Measurements from ENCODE around the gene ANG. TPM values are rescaled to one million over a fixed set of nuclear protein-coding genes. Genes with fewer than 3 reads are reported as not detected.
A peak's percentile ranks its signal among the peaks of the same experiment; 100 is the strongest.

Gene ANG
- total RNA-seq, 1 experiment from 2014 or later, result 4.4 TPM

GRCh38 chr14:20706657-20707355, 18.2 kb downstream of the ANG start:
- H3K36me3 ChIP-seq (ENCODE audit: low read depth), result no peaks in the 10 kb centered on the region
- no peaks in the 10 kb centered on the region for H4K20me1 ChIP-seq (ENCODE audit: insufficient read depth)
- ChIA-PET CTCF (interaction anchor here (1.0 kb wide), 1 partner anchor 151 kb away, joined by 3 read pairs; no protein-coding TSS in a partner anchor), POLR2A (ENCODE audit: unreplicated experiment) (interaction anchor here (0.6 to 0.7 kb wide), 2 partner anchors 93 to 112 kb away, joined by 3 to 4 read pairs; no protein-coding TSS in a partner anchor)
- peaks cover 6% of the 10 kb centered on the region for H3F3A ChIP-seq (ENCODE audit: insufficient read depth, low read depth)
- TF ChIP-seq, protein P1, sequence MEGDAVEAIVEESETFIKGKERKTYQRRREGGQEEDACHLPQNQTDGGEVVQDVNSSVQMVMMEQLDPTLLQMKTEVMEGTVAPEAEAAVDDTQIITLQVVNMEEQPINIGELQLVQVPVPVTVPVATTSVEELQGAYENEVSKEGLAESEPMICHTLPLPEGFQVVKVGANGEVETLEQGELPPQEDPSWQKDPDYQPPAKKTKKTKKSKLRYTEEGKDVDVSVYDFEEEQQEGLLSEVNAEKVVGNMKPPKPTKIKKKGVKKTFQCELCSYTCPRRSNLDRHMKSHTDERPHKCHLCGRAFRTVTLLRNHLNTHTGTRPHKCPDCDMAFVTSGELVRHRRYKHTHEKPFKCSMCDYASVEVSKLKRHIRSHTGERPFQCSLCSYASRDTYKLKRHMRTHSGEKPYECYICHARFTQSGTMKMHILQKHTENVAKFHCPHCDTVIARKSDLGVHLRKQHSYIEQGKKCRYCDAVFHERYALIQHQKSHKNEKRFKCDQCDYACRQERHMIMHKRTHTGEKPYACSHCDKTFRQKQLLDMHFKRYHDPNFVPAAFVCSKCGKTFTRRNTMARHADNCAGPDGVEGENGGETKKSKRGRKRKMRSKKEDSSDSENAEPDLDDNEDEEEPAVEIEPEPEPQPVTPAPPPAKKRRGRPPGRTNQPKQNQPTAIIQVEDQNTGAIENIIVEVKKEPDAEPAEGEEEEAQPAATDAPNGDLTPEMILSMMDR (conservative IDR thresholded peaks at IDR 0.05), result no peak
- no peak for TF ChIP-seq EZH2 (IDR thresholded peaks at IDR 0.05; ENCODE audit: low read depth)
- no peak overlapping the region for H3K4me3 ChIP-seq
- DNase-seq, result peak in 1 of 2 experiments; percentile 36
- H3K4me2 ChIP-seq, result peak overlapping the region; percentile 59
- intact Hi-C loops (cut with micrococcal nuclease; ENCODE audit: unreplicated experiment), result loop anchor here (1.0 to 5.0 kb wide), 3 partner anchors 35 to 94 kb away; no protein-coding TSS in a partner anchor
- no peak overlapping the region for H2AFZ ChIP-seq
- H3K79me2 ChIP-seq (ENCODE audit: low read depth), result no peaks in the 10 kb centered on the region
- H3K9me2 ChIP-seq (ENCODE audit: insufficient read depth), result no peaks in the 10 kb centered on the region
- H3K4me1 ChIP-seq (replicated peaks; ENCODE audit: insufficient read depth), result 0 out of 2 replicates have a peak, but pooled peaks cover 10% of the 10 kb centered on the region
- no peaks in the 10 kb centered on the region for H3K27me3 ChIP-seq (ENCODE audit: insufficient read depth, low read depth)
- no TSS peak for BruUV-seq (replicated peaks)
- H3K27ac ChIP-seq, result peak overlapping the region; percentile 87
- no peaks in the 10 kb centered on the region for H3K9me3 ChIP-seq (ENCODE audit: insufficient read depth, low read depth)

- BruUV-seq (replicated peaks), result no TSS peak
- no peaks in the 10 kb centered on the region for H3K9me2 ChIP-seq (ENCODE audit: insufficient read depth)
- DNase-seq, result peak; percentile 43 to 87
- no peaks in the 10 kb centered on the region for H3K9me3 ChIP-seq (ENCODE audit: insufficient read depth, low read depth)
- intact Hi-C loops (cut with micrococcal nuclease; ENCODE audit: unreplicated experiment), result loop anchor here (1.0 to 5.0 kb wide), 3 partner anchors 35 to 93 kb away; no protein-coding TSS in a partner anchor
- H2AFZ ChIP-seq, result no peak overlapping the region
- no peaks in the 10 kb centered on the region for H3K79me2 ChIP-seq (ENCODE audit: low read depth)
- no peaks in the 10 kb centered on the region for H3K36me3 ChIP-seq (ENCODE audit: low read depth)
- H3K4me3 ChIP-seq, result no peak overlapping the region
- peaks cover 6% of the 10 kb centered on the region for H3F3A ChIP-seq (ENCODE audit: insufficient read depth, low read depth)
- 0 out of 2 replicates have a peak, but pooled peaks cover 10% of the 10 kb centered on the region for H3K4me1 ChIP-seq (replicated peaks; ENCODE audit: insufficient read depth)
- no peaks in the 10 kb centered on the region for H4K20me1 ChIP-seq (ENCODE audit: insufficient read depth)
- no peaks in the 10 kb centered on the region for H3K27me3 ChIP-seq (ENCODE audit: insufficient read depth, low read depth)
- TF ChIP-seq EZH2 (IDR thresholded peaks at IDR 0.05; ENCODE audit: low read depth), result no peak
- TF ChIP-seq, protein P1 (conservative IDR thresholded peaks at IDR 0.05), result no peak
- H3K27ac ChIP-seq, result peak overlapping the region; percentile 87
- peak overlapping the region; percentile 59 for H3K4me2 ChIP-seq
- POLR2A ChIA-PET (ENCODE audit: unreplicated experiment), result interaction anchor here (0.6 to 0.9 kb wide), 5 partner anchors 12 to 252 kb away, joined by 3 to 10 read pairs (median 4); no protein-coding TSS in a partner anchor
- CTCF ChIA-PET, result interaction anchor here (0.5 to 1.0 kb wide), 2 partner anchors 43 to 150 kb away, joined by 3 read pairs; no protein-coding TSS in a partner anchor
These were observed 19.1 kb downstream of the ANG start for GRCh38 chr14:20707622-20708021.

DNA sequence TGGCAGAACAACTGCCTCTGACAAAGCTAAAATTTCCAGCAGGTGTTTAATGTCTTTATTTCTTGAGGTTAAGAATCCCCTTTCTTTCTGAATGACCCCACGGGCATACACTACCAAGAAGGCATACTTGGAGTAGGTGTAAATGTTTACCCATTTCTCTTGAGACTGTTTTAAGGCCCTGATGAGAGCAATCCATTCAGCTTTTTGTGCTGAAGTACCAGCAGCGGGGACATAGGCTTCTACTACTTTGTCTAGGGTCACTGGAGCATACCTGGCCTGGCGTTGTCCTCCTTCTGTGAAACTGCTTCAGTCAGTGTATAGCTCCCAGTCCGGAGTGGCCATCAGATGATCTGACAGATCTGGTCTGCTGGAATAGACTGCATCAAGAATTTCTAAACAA, 22.7 kb downstream of the ANG start:
- Histone ChIP-seq H3K79me2 (ENCODE audit: low read depth) (no peaks in the 10 kb centered on the region), H3K4me2 (no peak overlapping the region), H3K9me3 (ENCODE audit: insufficient read depth, low read depth) (no peaks in the 10 kb centered on the region), H3K4me1 (replicated peaks; ENCODE audit: insufficient read depth) (0 out of 2 replicates have a peak, but pooled peaks cover 10% of the 10 kb centered on the region), H2AFZ (no peak overlapping the region), H3K9me2 (ENCODE audit: insufficient read depth) (no peaks in the 10 kb centered on the region), H3K36me3 (ENCODE audit: low read depth) (no peaks in the 10 kb centered on the region), H3F3A (ENCODE audit: insufficient read depth, low read depth) (peaks cover 6% of the 10 kb centered on the region), H3K27ac (no peak overlapping the region), H4K20me1 (ENCODE audit: insufficient read depth) (no peaks in the 10 kb centered on the region), H3K27me3 (ENCODE audit: insufficient read depth, low read depth) (no peaks in the 10 kb centered on the region), H3K4me3 (no peak overlapping the region)
- POLR2A ChIA-PET (ENCODE audit: unreplicated experiment), result no interaction called here
- BruUV-seq (replicated peaks), result no TSS peak
- TF ChIP-seq, protein P1 (conservative IDR thresholded peaks at IDR 0.05), result no peak
- no peak for TF ChIP-seq EZH2 (IDR thresholded peaks at IDR 0.05; ENCODE audit: low read depth)
- intact Hi-C loops (cut with micrococcal nuclease; ENCODE audit: unreplicated experiment), result no loop called here
- CTCF ChIA-PET, result no interaction called here
- DNase-seq, result no peak

Data from PC-9 (cell line).